Liver (tissue), 3 donors: ENCODE results near the gene FRYL.

Experiments
- GABPA ChIP-seq, 2 donors: IDR thresholded peaks in 1 of 2; conservative IDR thresholded peaks in 1 of 2; 2 replicates each; pipeline ENCODE4 v1.6.1; 2016; ENCODE audit warnings: antibody characterized with exemption in 2 of 2, mild to moderate bottlenecking in 1 of 2, moderate library complexity in 1 of 2
- HNF4A ChIP-seq, 2 donors: conservative IDR thresholded peaks; 2 replicates each; pipeline ENCODE4 v1.6.1; 2016; ENCODE audit warnings: antibody characterized with exemption in 2 of 2, mild to moderate bottlenecking in 2 of 2
- HNF4G ChIP-seq: IDR thresholded peaks from 2 replicates; pipeline ENCODE4 v1.6.1; 2016; ENCODE audit warnings: antibody characterized with exemption
- JUND ChIP-seq, 2 donors: IDR thresholded peaks; 2 replicates each; pipeline ENCODE4 v1.6.1; 2016; ENCODE audit warnings: antibody characterized with exemption in 2 of 2
- NR2F2 ChIP-seq: IDR thresholded peaks from 2 replicates; pipeline ENCODE4 v1.6.1; 2016; ENCODE audit warnings: antibody characterized with exemption
- RAD21 ChIP-seq, 2 donors: IDR thresholded peaks; 2 replicates each; pipeline ENCODE4 v1.6.1; 2016; ENCODE audit warnings: antibody characterized with exemption in 2 of 2, mild to moderate bottlenecking in 2 of 2
- RXRA ChIP-seq, 2 donors: IDR thresholded peaks; 2 replicates each; pipeline ENCODE4 v1.6.1; 2017 to 2018; ENCODE audit warnings: antibody characterized with exemption in 2 of 2, mild to moderate bottlenecking in 1 of 2
- SP1 ChIP-seq: IDR thresholded peaks from 2 replicates; pipeline ENCODE4 v1.6.1; 2018; ENCODE audit warnings: antibody characterized with exemption, mild to moderate bottlenecking
- TAF1 ChIP-seq: conservative IDR thresholded peaks from 2 replicates; pipeline ENCODE4 v1.6.1; 2016; ENCODE audit warnings: antibody characterized with exemption, mild to moderate bottlenecking
- YY1 ChIP-seq: IDR thresholded peaks from 2 replicates; pipeline ENCODE4 v1.6.1; 2016; ENCODE audit warnings: antibody characterized with exemption, mild to moderate bottlenecking
- TF ChIP-seq, protein P1 (sequence below): IDR thresholded peaks from 2 replicates; pipeline ENCODE4 v1.6.1; 2016; ENCODE audit warnings: antibody characterized with exemption
- TF ChIP-seq, protein P2 (sequence below): IDR thresholded peaks from 2 replicates; pipeline ENCODE4 v1.6.1; 2016; ENCODE audit warnings: antibody characterized with exemption
- TF ChIP-seq, protein P3 (sequence below): fragments of 150-350 bp; IDR thresholded peaks from 2 replicates; pipeline ENCODE4 v1.5.1; 2017; ENCODE audit warnings: improper control_type of control experiment, low read depth, low read length; ENCODE audit not compliant: missing input control
- donor health status: healthy.
- donor health status: healthy.

DNA sequence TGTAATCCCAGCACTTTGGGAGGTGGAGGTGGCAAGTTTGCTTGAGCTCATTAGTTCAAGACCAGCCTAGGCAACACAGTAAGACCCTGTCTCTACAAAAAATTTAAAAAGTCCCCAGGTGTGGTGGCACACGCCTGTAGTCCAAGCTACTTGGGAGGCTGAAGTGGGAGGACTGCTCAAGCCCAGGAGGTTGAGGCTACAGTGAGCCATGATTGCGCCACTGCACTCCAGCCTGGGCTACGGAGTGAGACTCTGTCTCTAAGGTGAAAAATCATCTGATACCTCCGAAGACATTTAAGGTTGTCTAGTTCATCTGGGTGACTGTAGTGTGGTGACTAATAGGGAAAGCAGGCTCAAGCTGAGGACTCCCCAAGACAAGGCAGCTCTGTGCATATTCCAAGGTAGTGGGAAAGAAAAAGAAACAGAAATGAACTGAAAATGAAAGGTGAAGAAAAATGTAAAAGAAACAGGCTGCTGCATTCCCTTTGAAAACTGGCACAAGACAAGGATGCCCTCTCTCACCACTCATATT is 23.3 kb downstream of the FRYL start:
- TF ChIP-seq, protein P1, sequence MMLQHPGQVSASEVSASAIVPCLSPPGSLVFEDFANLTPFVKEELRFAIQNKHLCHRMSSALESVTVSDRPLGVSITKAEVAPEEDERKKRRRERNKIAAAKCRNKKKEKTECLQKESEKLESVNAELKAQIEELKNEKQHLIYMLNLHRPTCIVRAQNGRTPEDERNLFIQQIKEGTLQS: no peak
- TF ChIP-seq GABPA (IDR thresholded peaks at IDR 0.05 in 1 of 2, conservative IDR thresholded peaks at IDR 0.05 in 1 of 2) (no peak), YY1 (no peak), JUND (IDR thresholded peaks at IDR 0.05) (no peak), TAF1 (no peak), HNF4A (conservative IDR thresholded peaks at IDR 0.05) (no peak), NR2F2 (no peak), RXRA (IDR thresholded peaks at IDR 0.05) (no peak), RAD21 (IDR thresholded peaks at IDR 0.05) (no peak), HNF4G (no peak), SP1 (no peak)
- TF ChIP-seq, protein P2, sequence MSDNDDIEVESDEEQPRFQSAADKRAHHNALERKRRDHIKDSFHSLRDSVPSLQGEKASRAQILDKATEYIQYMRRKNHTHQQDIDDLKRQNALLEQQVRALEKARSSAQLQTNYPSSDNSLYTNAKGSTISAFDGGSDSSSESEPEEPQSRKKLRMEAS: no peak
- TF ChIP-seq, protein P3, sequence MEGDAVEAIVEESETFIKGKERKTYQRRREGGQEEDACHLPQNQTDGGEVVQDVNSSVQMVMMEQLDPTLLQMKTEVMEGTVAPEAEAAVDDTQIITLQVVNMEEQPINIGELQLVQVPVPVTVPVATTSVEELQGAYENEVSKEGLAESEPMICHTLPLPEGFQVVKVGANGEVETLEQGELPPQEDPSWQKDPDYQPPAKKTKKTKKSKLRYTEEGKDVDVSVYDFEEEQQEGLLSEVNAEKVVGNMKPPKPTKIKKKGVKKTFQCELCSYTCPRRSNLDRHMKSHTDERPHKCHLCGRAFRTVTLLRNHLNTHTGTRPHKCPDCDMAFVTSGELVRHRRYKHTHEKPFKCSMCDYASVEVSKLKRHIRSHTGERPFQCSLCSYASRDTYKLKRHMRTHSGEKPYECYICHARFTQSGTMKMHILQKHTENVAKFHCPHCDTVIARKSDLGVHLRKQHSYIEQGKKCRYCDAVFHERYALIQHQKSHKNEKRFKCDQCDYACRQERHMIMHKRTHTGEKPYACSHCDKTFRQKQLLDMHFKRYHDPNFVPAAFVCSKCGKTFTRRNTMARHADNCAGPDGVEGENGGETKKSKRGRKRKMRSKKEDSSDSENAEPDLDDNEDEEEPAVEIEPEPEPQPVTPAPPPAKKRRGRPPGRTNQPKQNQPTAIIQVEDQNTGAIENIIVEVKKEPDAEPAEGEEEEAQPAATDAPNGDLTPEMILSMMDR: no peak
